ENCODE measurements around the gene GGT7.

GRCh38 chr20:34864216-34864615 lies 8.4 kb downstream of the GGT7 start:
- TF ChIP-seq CTCF (IDR thresholded peaks at IDR 0.05; ENCODE audit: low read length) (no peak), EZH2phosphoT487 (IDR thresholded peaks at IDR 0.05; ENCODE audit: low read length) (no peak)
